Measurements from ENCODE around the gene ZBTB44.

Gene ZBTB44

GRCh38 chr11:130215531-130216220, 99.0 kb downstream of the ZBTB44 start:
- no peak for DNase-seq (ENCODE audit: low read depth)
- TF ChIP-seq CTCF (IDR thresholded peaks at IDR 0.05; ENCODE audit: control insufficient read depth, extremely low read depth, insufficient read depth) = no peak

GRCh38 chr11:130214861-130215530, 99.7 kb downstream of the ZBTB44 start:
- no peak overlapping the region for H3K4me3 ChIP-seq (ENCODE audit: low read depth, low read length)
- DNase-seq (ENCODE audit: low read depth) = no peak
- no peak for TF ChIP-seq CTCF (IDR thresholded peaks at IDR 0.05; ENCODE audit: control insufficient read depth, extremely low read depth, insufficient read depth)

More at GRCh38 chr11:130215531-130216220, 99.0 kb downstream of the ZBTB44 start:
- H3K4me3 ChIP-seq (ENCODE audit: low read depth, low read length) = no peak overlapping the region

- no peak for DNase-seq (ENCODE audit: low read depth)
- TF ChIP-seq CTCF (IDR thresholded peaks at IDR 0.05; ENCODE audit: control insufficient read depth, extremely low read depth, insufficient read depth) = no peak
- H3K4me3 ChIP-seq (ENCODE audit: low read depth, low read length) = no peak overlapping the region
Measured at GRCh38 chr11:130213979-130214281, 100.8 kb downstream of the ZBTB44 start.

GRCh38 chr11:130213143-130213978, 101.4 kb downstream of the ZBTB44 start:
- peak; percentile 93 for TF ChIP-seq CTCF (IDR thresholded peaks at IDR 0.05; ENCODE audit: control insufficient read depth, extremely low read depth, insufficient read depth)
- no peak for DNase-seq (ENCODE audit: low read depth)
- H3K4me3 ChIP-seq (ENCODE audit: low read depth, low read length) = no peak overlapping the region

- TF ChIP-seq CTCF (IDR thresholded peaks at IDR 0.05; ENCODE audit: control insufficient read depth, extremely low read depth, insufficient read depth) = no peak
- H3K4me3 ChIP-seq (ENCODE audit: low read depth, low read length) = no peak overlapping the region
Measured at GRCh38 chr11:130212431-130212961, 102.2 kb downstream of the ZBTB44 start.

GRCh38 chr11:130211781-130212401, 102.8 kb downstream of the ZBTB44 start:
- DNase-seq (ENCODE audit: low read depth) = no peak
- no peak overlapping the region for H3K4me3 ChIP-seq (ENCODE audit: low read depth, low read length)
- TF ChIP-seq CTCF (IDR thresholded peaks at IDR 0.05; ENCODE audit: control insufficient read depth, extremely low read depth, insufficient read depth) = no peak

More at GRCh38 chr11:130212431-130212961, 102.2 kb downstream of the ZBTB44 start:
- no peak for DNase-seq (ENCODE audit: low read depth)

Data from LNCaP clone FGC (cell line).